ENCODE data around the gene QRICH1. TPM values are rescaled to one million over a fixed set of nuclear protein-coding genes. Genes with fewer than 3 reads are reported as not detected.

QRICH1 gene
- total RNA-seq, 1 donor from 2014 or later, result 153 TPM

DNA sequence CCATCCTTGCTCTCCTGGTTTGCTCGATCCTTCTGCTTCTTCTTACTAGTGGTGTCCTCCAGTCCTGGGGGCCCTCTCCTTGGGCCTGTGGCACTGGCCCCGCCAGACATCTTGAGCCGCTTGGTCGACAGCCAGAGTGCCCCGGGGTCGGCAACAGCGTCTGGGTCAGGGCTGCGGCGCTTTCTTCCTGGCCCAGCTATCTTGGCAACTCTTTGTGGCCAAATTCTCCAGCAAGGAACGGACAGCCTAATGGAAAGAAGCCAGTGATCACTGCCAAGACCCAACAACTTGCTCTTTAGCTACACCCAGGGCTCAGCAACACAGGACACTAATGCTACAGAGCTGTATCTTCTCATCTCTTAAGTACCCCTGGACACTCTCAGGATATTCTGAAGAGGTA, 25.2 kb upstream of the QRICH1 start:
- H3K27me3 Mint-ChIP-seq (ENCODE audit: low read depth), result no peaks in the 10 kb centered on the region
- no peak for TF ChIP-seq CTCF (conservative IDR thresholded peaks at IDR 0.05)
- H3K9me3 Mint-ChIP-seq, result no peaks in the 10 kb centered on the region
- peaks cover 4% of the 10 kb centered on the region for H3K36me3 Mint-ChIP-seq (ENCODE audit: low read depth)
- peaks cover 5% of the 10 kb centered on the region for H3K4me1 Mint-ChIP-seq
- no peak overlapping the region for H3K27ac Mint-ChIP-seq (ENCODE audit: unreplicated experiment)
- no peak for DNase-seq (ENCODE audit: low read depth, low spot score)
- peak overlapping the region; percentile 90 for H3K4me3 Mint-ChIP-seq

GRCh38 chr3:49112262-49112661, 18.4 kb upstream of the QRICH1 start:
- Mint-ChIP-seq H3K9me3 (no peaks in the 10 kb centered on the region), H3K36me3 (ENCODE audit: low read depth) (peaks cover 6% of the 10 kb centered on the region), H3K4me3 (no peak overlapping the region), H3K27me3 (ENCODE audit: low read depth) (no peaks in the 10 kb centered on the region), H3K4me1 (no peaks in the 10 kb centered on the region), H3K27ac (ENCODE audit: unreplicated experiment) (no peak overlapping the region)
- no peak for DNase-seq (ENCODE audit: low read depth, low spot score)
- TF ChIP-seq CTCF (conservative IDR thresholded peaks at IDR 0.05), result no peak

DNA sequence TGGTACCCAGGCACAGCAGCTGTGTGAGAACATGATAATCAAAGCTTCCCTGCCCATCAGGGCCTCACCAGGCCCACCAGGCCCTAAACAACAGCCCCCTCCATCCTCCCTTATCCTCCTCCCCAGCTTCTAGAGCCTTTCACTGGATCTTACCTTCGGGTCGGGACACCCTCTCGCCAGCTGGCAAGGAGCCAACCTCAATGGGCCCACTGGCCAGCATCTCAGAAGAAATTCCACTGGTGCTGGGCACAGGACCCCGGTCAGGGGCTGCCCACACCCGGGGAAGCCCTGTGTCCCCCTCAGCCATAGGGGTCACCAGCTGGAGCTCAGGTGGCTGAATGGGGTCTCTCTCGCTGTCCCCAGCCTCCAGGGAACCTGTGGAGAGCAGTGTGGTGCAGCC, 17.5 kb upstream of the QRICH1 start:
- no peak for DNase-seq (ENCODE audit: low read depth, low spot score)
- Mint-ChIP-seq H3K27me3 (ENCODE audit: low read depth) (no peaks in the 10 kb centered on the region), H3K9me3 (no peaks in the 10 kb centered on the region), H3K4me1 (no peaks in the 10 kb centered on the region), H3K36me3 (ENCODE audit: low read depth) (peaks cover 3% of the 10 kb centered on the region), H3K4me3 (no peak overlapping the region), H3K27ac (ENCODE audit: unreplicated experiment) (no peak overlapping the region)
- TF ChIP-seq CTCF (conservative IDR thresholded peaks at IDR 0.05), result no peak

DNA sequence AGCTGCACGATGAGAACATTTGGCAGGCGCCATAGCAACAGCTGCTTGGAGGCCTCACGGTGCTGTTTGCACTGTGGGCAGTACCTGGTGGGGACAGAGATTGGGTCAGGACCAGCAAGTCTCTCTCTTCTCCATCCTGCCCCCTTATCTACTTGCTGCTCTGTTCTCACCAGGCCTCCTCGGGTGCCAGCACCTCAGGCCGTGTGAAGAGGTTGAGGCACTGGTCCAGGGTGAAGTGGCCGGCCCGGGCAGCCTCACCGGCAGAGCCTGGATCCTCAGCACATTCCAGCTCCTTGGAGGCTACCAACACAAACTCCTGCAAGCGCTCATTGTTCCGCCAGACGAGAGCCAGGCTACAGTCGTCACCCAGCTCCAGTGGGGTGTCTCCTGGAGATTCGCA, 16.9 kb upstream of the QRICH1 start:
- TF ChIP-seq CTCF (conservative IDR thresholded peaks at IDR 0.05), result no peak
- no peak overlapping the region for H3K4me3 Mint-ChIP-seq
- H3K36me3 Mint-ChIP-seq (ENCODE audit: low read depth), result peaks cover 2% of the 10 kb centered on the region
- no peak overlapping the region for H3K27ac Mint-ChIP-seq (ENCODE audit: unreplicated experiment)
- H3K4me1 Mint-ChIP-seq, result peaks cover 2% of the 10 kb centered on the region
- H3K27me3 Mint-ChIP-seq (ENCODE audit: low read depth), result no peaks in the 10 kb centered on the region
- no peak for DNase-seq (ENCODE audit: low read depth, low spot score)
- no peaks in the 10 kb centered on the region for H3K9me3 Mint-ChIP-seq

DNA sequence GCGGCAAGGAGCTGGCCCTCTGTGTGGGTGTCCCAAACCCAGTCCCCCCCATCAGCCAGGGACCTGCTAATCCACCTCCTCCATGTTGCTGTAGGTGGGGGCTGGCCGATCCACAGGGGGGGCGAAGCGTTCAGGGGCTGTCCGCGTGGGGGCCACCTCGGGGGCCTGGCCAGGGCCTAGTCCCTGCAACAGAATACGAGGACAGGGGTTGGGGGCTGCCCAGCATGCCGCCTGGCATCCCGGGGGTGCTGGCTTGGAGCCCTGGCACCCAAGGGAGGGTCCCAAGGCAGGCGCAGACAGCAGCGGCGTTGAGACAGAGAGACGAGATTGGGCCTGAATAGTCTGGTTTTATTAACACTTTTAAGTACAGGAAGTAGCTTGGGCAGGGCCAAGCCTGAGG, 14.5 kb upstream of the QRICH1 start:
- Mint-ChIP-seq H3K9me3 (no peaks in the 10 kb centered on the region), H3K36me3 (ENCODE audit: low read depth) (peaks cover 2% of the 10 kb centered on the region), H3K4me1 (peaks cover 25% of the 10 kb centered on the region), H3K4me3 (no peak overlapping the region), H3K27me3 (ENCODE audit: low read depth) (no peaks in the 10 kb centered on the region), H3K27ac (ENCODE audit: unreplicated experiment) (peak overlapping the region; percentile 27)
- no peak for TF ChIP-seq CTCF (conservative IDR thresholded peaks at IDR 0.05)
- no peak for DNase-seq (ENCODE audit: low read depth, low spot score)
